SIG-M5 (cell line): ENCODE measurements around the gene UBAC1.

Experiments
- DNase-seq: peaks from one replicate; lab custom pipeline; 2025; lab: John Stamatoyannopoulos, UW

UBAC1 gene

DNA sequence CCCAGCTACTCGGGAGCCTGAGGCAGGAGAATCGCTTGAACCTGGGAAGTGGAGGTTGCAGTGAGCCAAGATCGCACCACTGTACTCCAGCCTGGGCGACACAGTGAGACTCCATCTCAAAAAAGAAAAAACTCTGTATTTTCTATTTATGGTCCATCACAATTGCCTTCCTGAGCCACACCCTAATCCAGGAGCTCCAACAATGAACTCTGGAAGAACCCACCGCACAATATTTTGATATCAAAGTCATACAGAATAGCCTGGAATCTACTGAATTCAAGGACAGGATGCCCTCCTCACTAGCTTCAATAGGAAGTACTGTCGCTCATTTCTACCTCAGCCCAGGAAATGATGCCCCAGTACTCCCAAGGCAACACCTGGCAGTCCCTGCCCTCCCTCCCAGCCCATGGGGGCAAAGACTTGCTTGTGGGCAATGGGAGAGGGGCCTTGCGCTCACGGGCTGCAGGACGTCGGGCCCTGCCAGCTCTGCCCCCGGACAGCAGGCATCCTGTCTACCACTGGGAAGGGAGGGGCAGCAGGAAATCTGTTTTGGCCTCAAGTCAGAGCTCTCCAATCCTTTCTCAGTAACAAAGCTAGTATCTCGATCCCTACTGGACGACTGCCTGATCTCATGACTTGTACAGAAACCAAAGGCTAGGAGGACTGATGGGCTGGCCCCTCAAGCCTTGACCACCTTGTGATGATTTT lies 19.7 kb downstream of the UBAC1 start:
- no peak for DNase-seq

DNA sequence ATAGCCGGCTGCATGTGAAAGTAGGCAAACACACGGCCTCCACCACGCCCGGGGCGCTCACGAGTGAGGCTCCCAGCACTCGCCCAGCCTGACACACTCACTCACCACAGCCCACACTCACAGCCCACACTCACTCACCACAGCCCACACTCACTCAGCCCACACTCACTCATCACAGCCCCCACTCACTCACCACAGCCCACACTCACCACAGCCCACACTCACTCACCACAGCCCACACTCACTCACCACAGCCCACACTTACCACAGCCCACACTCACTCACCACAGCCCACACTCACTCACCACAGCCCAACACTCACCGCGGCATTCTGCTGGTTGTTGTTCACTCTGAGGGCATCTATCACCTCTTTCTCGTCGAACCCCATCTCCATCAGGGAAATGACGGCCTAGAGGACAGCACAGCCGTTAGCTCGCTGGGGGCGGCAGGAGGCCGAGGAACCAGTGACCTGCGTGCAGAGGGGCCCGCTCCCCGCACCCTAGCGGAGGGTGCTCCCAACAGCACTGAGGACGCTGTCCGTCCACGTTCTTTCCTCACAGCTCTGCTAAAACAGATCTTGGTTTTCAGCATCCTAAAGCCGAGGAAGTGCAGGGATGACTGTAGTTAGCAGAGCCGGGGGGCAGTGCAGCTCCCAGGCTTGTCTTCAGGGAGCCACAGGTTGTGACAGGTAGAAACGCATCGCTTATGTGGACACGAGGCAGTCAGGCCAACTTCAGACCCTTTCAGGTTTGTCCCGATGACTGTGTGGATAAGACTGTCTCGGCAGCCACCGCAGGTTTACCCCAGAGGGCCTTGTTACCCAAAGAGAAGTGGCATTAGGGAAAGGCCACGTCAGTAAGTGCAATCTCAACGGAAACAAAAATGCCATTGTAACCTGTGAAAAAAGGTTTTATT lies 21.6 kb downstream of the UBAC1 start:
- no peak for DNase-seq

DNA sequence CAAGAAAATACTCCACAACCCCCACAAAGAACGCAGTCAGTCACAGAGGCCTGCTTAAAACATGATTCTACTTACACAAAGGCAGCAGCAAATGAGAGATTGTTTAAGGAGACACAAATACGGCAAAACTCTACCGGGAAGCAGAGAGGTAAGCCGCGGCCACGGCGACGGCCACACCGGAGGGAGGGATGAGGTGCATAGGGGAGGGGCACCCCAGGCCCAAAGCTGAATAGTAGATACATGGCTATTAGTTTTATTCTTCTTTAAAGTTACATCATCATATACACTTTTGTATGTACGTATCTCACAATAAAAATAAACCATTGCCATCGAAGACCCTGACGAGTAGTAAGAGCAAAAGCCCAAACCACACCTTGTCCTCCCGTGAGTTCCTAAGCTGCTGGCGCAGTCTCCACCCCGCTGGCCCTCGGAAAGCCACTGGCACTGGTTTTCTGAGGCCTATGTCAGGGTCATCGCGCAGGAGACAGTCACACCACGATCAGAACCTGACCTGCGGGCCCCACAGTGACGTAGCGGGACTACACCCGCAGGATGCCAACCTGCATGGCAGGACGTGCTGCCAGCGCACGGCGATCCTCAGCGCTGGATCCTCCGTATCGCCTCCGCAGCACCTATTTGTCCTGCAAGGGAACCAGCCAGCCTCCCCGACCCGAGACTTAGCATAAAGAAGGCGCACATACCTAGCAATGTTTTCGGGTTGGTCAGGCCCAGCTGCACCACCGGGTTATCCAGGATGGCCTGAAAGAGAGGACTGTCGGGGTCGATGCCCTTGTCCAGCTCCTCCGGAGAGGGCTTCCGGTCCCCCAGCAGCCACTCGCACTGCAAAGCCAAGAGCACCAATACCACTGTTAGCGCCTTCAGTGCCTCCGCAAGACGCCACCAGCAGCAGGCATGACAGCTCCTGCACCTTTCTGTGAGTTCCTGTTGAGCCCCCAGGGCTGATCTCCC lies 23.4 kb downstream of the UBAC1 start:
- no peak for DNase-seq

DNA sequence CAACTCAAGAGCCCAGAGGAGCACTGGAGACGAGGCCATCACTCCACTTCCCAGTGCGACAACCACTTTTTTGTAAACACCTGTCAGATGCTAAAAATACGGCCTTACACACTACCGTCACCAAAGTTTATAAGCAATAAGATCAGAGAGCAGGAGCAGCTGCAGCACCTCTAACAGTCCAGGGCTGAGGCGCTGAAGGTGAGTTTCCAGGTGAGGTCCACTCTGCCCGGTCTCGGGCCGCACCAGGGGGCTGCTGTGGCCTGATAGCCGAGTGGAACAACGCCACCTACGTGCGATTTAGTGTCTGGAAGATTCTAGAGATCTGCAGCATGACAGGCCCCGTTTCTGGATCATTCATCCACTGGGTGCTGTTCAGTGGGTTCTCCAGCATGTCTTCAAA lies 28.1 kb downstream of the UBAC1 start:
- DNase-seq, result no peak

DNA sequence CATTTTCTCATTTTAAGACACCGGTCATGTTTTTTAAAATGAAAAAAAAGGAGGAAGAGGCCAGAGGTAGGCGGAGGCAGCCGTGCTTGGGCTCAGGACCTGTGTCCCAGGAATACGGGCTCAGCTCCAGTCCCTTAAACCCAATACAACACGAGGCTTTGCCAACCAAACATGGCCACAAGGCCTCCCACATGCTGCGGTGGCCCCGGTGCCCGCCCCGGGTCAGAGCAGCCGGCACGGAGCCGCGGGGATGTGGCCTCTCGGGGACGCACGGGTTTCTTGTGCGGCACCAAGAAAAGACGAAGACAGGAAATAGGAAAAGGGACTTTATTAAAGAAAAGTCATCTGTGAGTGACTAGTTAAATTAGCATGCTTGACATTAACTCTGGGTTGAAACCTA lies 28.5 kb downstream of the UBAC1 start:
- DNase-seq, result no peak

DNA sequence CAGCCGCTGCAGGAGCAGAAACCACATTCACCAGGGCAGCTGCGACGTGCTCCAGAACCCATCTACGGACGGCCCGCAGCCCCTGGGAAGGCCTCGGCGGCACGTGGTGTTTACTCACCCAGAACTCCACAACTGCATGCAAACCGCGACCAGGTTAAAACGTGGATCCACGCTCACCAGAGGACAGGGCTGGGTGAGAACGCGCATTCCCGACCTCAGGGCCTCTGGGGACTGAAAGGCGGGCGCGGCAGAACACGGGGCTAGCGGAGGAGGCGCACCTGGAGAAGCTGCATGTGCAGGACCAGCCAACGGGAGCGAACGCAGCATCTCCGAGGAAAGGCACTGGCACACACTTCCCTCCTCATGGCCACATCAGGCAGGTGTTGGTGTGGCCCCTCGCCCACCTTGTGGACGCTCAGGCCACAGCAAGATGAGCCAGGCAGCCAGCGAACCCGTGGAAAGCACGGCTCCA lies 29.8 kb downstream of the UBAC1 start:
- no peak for DNase-seq

DNA sequence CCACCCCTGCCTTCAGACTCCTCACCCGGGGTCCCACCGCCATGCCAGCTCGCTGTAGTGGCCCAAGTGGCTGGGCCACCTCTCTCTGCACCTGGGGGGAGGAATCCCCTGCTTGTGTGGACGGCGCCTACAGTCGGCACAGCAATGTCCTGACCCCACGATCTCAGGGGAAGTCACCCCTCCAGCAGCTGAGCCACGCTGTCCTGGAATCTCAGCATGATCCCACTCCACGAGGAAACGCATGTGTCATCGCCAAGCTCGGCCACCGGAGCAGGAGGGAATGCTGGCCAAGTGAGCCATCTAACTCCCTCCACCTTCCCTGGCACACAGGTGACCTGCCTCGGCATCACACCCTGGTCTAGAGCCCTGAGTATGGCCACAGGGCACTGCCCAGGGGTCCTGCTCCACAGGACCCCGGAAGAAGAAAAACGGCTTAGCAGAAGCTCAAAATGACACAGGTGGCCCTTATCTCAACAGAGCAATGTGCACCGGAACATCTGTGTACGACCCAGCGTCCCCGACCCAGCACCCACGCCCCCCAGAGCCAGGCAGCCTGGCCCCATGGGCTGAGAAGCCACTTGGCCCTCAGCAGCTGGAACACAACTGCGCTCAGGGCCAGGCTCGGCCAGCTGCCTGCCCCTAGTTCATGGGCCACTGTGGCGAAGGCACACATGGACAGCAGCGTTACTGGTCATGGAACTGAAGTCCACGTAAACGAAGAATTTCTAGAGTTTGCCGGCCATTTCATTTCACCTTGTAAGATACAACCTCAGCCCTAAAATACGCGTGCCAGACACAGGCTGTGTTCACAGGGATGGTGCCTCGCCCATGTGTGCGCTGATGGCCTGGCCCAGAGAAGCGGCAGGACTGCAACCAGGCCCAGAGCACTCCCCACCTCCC lies 30.5 kb downstream of the UBAC1 start:
- DNase-seq, result no peak

DNA sequence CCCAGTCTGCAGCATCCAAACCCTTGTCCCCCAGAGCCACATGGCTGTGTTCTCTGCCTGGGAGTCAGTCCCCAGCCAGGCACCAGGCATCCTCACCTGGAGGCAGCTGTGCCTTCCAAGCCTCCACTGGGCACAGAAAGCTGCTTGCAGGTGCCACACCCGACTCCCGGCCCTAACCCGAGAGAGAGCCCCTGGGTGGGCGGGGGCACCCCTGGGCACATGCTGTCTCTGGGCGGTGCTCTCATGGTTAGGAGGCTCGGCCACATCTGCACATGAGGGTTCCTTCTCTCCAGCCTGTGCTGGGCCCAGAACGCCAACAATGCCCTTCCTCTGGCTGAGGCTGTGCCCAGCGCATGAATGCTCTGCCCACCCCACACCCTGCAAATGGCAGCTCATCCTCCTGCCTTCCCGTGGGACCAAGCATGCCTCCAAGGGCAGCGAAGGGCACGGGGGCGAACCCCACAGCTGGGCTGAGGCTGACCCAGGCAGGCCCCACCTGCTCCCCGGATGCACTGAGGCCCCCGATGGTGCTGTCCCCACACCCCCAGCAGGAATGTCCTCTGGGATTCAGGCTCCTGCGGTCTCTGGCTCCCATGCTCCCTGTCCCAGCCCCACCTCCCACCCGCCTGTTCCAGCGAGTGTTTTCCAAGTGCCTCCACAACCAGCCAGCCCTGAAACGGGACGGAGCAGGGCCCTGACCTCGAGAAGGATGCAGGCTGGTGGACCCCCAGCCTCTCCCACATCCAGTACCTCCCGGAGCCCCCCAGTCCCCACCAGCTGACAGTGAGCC lies 31.3 kb downstream of the UBAC1 start:
- no peak for DNase-seq

DNA sequence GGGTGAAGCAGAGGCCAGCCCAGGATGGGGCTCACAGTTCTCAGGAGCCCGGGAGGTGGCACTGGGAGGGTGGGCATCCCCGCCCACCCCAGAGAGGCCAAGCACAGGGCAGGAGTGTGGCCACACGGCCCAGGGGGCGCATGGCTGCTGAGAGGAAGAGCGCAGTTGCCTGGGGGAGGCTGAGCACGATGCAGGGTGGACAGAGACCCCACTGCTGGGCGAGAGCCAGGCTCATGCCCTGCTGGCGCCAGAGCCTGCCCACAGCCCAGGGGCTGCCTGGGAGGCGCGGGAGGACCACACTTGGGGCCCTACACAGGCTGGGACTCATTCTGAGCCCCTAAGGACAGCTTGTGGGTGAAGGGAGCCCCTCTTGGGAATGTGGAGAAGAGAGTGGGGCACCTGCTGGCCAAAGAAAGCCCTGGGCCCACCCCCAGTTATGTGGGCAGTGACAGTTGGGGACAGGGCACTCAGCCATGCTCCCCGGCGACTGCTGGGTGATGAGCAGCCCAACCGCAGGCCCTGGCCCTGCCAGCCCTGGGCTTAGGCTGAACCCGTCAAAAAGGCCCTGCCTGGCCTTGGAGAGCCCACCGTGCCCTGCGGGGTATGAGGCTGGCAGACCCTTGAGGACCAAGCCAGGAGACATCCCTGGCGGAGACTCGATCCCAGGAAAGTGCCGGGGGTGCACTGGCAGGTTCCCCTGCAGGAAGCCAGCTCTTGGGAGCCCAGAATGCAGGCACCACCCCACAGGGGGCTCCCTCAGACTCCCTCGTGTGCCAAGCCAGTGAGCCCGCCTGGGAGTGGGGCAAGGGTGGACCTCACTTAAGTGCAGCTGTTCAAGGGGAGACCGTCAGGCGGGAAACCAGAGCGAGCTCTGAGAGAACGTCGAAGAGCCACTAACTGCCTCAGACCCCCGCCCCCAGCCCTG lies 32.2 kb downstream of the UBAC1 start:
- DNase-seq, result no peak

DNA sequence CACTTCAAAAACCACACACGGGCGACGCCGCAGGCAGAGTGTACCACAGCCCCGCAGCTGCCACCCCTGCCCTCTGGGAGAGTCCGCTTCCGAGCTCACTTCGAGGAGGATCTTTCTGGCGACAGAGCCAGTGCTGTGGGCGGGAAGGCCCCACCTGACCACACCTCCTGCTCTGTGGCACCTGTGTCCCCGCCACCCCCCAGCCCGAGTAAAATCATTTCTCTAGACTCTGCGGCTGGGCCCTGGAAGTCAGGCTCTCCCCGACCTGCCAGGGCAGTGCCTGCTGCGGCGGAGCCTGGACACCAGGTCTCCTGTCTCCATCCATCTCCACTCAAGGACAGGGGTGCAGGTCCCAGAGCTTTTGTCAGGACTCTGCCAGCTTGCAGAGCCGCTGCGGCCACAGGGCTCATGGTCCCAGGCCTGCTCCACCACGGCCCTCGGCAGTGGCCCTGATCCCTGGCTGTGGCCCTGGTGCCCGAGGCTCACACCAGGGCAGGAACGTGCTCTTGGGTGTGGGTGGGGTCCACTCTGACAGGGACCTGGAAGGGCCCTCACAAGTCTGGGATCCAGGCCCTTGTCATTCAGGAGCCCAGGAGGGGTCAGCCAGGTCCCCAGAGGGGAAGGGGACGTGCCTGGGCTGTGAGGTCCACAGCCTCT lies 33.0 kb downstream of the UBAC1 start:
- no peak for DNase-seq

DNA sequence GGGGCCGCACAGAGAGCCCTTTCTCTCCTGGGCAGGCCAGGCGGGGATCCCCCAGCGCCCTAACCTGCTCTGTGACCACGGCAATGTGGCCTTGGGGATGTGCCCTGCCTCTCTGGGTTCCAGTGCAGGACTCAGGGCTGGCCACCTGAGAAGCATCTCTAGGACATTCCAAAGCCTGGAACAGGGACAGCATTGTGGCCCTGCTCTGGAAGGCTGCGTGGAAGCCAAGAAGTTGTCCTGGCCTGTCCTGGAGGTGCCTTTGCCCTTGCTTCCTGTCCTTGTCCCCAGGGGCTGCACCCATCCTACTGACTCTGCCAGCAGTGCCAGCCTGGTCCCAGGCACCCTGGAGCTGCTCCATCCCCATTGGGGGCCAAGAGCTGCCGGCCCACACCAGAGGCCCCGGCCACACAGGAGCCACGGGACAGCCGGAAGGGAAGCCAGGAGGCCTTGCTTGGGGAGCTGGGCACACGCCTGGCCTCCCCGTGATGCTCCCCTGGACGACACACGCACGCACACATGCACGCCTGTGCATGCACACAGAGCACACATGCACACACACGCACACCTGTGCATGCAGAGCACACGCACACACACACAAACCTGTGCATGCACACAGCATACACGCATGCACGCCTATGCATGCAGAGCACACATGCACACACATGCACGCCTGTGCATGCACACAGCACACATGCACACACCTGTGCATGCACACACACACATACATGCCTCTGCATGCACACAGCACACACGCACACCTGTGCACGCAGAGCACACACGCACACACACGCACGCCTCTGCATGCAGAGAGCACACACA lies 33.8 kb downstream of the UBAC1 start:
- DNase-seq, result no peak

DNA sequence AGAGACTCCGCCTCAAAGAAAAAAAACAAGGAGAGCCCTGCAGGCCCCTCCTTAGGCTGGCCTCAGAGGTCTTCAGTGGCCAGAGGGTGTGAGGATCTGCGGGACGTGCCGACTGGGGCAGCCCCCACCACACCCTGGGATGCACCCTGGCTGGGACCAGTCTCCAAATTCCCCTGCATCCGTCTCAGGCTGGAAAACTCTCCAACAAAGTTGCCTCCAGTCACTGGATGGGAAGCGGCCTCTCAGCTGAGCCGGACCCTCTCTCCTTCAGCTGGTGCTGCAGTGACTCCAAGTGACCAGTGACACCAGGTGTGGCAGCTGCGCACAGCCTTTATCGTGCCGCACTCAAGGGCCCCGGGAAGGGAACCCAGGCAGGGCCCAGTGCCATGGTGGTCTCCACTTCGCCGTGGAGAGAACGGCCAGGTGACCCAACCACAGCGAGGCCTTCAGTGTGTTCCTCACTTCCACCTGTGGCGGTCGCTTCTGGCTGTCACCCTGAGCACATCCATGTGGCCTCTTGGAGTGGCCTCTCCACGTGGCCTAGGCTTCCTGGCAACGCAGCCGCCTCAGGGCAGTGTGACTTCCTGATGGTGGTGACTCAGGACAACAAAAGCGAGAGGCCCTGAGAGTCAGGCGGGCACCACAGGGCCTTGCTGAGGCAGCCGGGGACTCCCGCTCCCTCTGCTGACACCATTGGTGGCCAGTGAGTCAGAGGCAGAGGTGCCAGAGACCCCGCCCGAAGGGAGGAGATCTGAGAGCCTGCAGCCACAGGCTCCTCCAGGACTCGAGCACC lies 34.6 kb downstream of the UBAC1 start:
- DNase-seq, result no peak

DNA sequence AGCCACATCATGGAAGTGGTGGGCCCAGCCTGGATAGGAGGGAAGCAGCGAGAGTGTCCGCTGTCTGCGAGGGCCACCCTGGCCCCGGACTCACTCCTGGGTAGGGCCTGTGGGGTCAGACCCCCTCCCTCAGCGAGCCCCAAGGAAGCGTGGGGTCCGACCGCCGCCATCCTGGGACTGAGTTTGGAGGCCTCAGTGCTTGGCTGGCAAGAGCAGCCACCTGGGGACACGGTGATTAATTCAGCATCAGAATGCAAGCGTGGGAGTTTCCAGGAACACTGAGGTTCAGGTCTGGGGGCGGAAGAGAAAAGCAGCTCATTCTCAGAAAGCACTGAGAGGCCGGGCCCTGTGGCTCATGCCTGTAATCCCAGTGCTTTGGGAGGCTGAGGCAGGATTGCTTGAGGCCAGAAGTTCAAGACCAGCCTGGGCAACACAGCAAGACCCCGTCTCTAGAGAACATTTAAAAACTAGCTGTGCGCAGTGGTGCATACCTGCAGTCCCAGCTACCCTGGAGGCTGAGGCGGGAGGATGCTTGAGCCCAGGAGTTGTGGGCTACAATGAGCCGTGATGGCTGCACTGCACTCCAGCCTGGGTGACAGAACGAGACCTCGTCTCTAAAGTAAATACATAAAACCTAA lies 35.6 kb downstream of the UBAC1 start:
- no peak for DNase-seq

DNA sequence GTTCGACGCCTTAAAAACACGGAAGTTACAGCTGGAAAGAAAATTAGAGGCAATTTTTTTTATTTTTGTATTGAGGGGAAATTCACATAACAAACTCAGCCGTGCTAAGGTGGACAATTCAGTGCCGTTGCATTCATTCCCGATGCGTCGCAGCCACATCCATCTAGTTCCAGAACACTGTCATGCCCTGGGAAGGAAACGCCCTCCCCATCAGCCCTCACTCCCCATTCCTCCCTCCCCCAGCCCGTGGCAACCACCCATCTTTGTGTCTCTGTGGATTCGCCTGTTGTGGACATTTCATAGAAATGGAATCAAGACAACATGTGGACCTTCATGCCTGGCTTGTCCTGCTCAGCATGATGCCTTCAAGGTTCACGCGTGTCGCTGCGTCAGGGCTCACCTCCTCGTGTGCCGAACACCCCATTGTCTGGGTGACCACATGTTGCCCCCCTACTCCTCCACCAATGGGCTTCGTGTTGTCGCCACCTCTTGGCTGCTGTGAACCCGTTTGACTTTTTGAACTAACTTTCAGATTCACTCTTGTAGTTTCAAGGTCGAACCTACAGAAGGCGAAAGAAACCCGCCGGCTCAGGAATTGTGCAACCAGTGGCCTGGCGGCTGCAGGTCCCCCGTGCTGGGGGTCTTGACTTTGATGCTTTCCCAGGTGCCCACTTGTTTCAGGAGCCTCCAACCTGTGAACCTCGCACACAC lies 36.4 kb downstream of the UBAC1 start:
- no peak for DNase-seq

DNA sequence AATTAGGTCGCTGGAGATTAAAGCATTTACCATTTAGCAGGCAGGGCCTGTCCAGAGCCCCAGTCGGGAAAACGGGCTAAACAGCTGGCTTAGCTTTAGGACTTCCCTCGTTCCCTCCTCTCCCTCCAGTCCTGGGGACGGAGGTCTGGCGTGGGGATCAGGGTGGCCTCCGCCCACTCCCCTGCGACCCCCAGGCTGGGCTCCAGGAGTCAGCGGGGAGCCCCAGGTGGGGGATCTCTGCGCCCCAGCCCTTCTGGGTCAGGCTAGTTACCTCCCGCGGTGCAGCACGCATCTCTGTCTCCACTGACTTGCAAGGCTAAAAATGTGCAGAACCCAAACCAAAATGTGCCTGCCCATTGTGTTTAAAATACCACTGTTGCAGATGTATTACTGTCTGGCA lies 37.7 kb downstream of the UBAC1 start:
- DNase-seq, result no peak
